ENCODE data around the gene MEIKIN. TPM values are rescaled to one million over a fixed set of nuclear protein-coding genes. Genes with fewer than 3 reads are reported as not detected.

Gene MEIKIN
- total RNA-seq, 2 donors from 2014 or later, result 0.19 TPM; not detected in 1

- Mint-ChIP-seq H3K4me1 (ENCODE audit: low read depth) (peaks cover 22% of the 10 kb centered on the region), H3K4me3 (no peak overlapping the region), H3K27ac (no peak overlapping the region), H3K27me3 (ENCODE audit: low read depth) (no peaks in the 10 kb centered on the region), H3K9me3 (peaks cover 3 to 8% of the 10 kb centered on the region in 2 donors), H3K36me3 (ENCODE audit: insufficient read depth in 2 of 2) (peaks cover 5 to 21% of the 10 kb centered on the region in 2 donors)
- DNase-seq, result no peak
- ATAC-seq (replicated peaks in 1 of 2), result no peak
Observed at GRCh38 chr5:131760793-131761192, 184.7 kb downstream of the MEIKIN start.

GRCh38 chr5:131759704-131760103, 185.8 kb downstream of the MEIKIN start:
- H3K36me3 Mint-ChIP-seq (ENCODE audit: insufficient read depth in 2 of 2), result peaks cover 4 to 14% of the 10 kb centered on the region in 2 donors
- no peak overlapping the region for H3K27ac Mint-ChIP-seq
- peaks cover 24% of the 10 kb centered on the region for H3K4me1 Mint-ChIP-seq (ENCODE audit: low read depth)
- H3K9me3 Mint-ChIP-seq, result peaks cover 3 to 8% of the 10 kb centered on the region in 2 donors
- H3K4me3 Mint-ChIP-seq, result no peak overlapping the region
- DNase-seq (no peak), ATAC-seq (replicated peaks in 1 of 2) (no peak)
- no peaks in the 10 kb centered on the region for H3K27me3 Mint-ChIP-seq (ENCODE audit: low read depth)

GRCh38 chr5:131758520-131758900, 187.0 kb downstream of the MEIKIN start:
- no peaks in the 10 kb centered on the region for H3K27me3 Mint-ChIP-seq (ENCODE audit: low read depth)
- peaks cover 27% of the 10 kb centered on the region for H3K4me1 Mint-ChIP-seq (ENCODE audit: low read depth)
- H3K9me3 Mint-ChIP-seq, result peaks cover 2 to 6% of the 10 kb centered on the region in 2 donors
- H3K27ac Mint-ChIP-seq, result no peak overlapping the region
- DNase-seq, result no peak
- ATAC-seq (replicated peaks in 1 of 2), result no peak
- peaks cover 0 to 6% of the 10 kb centered on the region in 2 donors for H3K36me3 Mint-ChIP-seq (ENCODE audit: insufficient read depth in 2 of 2)
- H3K4me3 Mint-ChIP-seq, result no peak overlapping the region

GRCh38 chr5:131757830-131758519, 187.5 kb downstream of the MEIKIN start:
- no peak for ATAC-seq (replicated peaks in 1 of 2)
- Mint-ChIP-seq H3K4me3 (no peak overlapping the region), H3K27ac (no peak overlapping the region), H3K4me1 (ENCODE audit: low read depth) (peaks cover 27% of the 10 kb centered on the region), H3K9me3 (peaks cover 2 to 4% of the 10 kb centered on the region in 2 donors), H3K36me3 (ENCODE audit: insufficient read depth in 2 of 2) (peaks cover 0 to 2% of the 10 kb centered on the region in 2 donors), H3K27me3 (ENCODE audit: low read depth) (no peaks in the 10 kb centered on the region)
- DNase-seq, result no peak

Other genes starting within 250 kb of the MEIKIN start
- 10 to 100 TPM; 23.0 to 23.8 TPM for gene FNIP1, start 148.6 kb downstream of the MEIKIN start, total RNA-seq
- gene ACSL6, start 66.0 kb upstream of the MEIKIN start, total RNA-seq, result 1 to 10 TPM; 5.9 to 8.2 TPM
- gene IL3, start 115.0 kb upstream of the MEIKIN start, total RNA-seq, result 1 to 10 TPM; 6.2 to 8.9 TPM
- 10 to 100 TPM; 31.1 to 50.7 TPM for gene CSF2, start 128.1 kb upstream of the MEIKIN start, total RNA-seq

All from activated T-cell treated with anti-CD3 and anti-CD28 coated beads, Interleukin-2, amount 50 U/mL, for 72 hours (primary cell).